ENCODE results near the gene PYHIN1. TPM values are rescaled to one million over a fixed set of nuclear protein-coding genes. Genes with fewer than 3 reads are reported as not detected.

PYHIN1 gene
- total RNA-seq, 3 donors from 2014 or later = 2.5 to 5.3 (median 5.2) TPM

DNA sequence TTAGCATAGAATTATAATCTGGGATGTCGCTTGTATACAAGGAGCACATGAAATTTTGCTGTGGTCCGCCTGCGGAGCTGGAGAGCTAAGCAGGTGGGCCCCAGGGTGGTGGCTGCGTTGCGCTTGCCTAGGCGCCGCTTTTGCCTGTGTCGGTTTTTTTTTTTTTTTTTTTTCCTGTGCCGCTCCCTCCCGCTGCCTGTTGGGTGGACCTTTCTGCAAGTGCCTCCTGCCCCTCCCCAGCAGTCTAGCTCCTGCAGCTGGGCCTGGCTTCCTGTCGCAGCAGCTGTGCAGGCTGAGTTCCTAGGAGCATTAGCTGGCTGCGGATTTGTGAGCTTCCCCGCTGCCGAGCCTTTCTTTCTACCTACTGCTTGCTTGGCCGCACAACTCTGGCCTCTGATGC is 20.6 kb downstream of the PYHIN1 start:
- peaks cover 7% of the 10 kb centered on the region for H3K4me1 Mint-ChIP-seq (ENCODE audit: low read depth)
- peaks cover 45% of the 10 kb centered on the region for H3K36me3 Mint-ChIP-seq (ENCODE audit: insufficient read depth)
- no peak for DNase-seq

GRCh38 chr1:158952416-158952815 is 21.1 kb downstream of the PYHIN1 start:
- ATAC-seq (no peak), DNase-seq (no peak)
- no peak overlapping the region for H3K4me3 Mint-ChIP-seq
- H3K27me3 Mint-ChIP-seq (ENCODE audit: low read depth) = no peaks in the 10 kb centered on the region
- H3K36me3 Mint-ChIP-seq (ENCODE audit: insufficient read depth) = peaks cover 41% of the 10 kb centered on the region
- H3K9me3 Mint-ChIP-seq = peaks cover 4% of the 10 kb centered on the region
- H3K4me1 Mint-ChIP-seq (ENCODE audit: low read depth) = peaks cover 7% of the 10 kb centered on the region

More for the DNA sequence above, 20.6 kb downstream of the PYHIN1 start:
- Mint-ChIP-seq H3K4me3 (no peak overlapping the region), H3K9me3 (peaks cover 4% of the 10 kb centered on the region), H3K27me3 (ENCODE audit: low read depth) (no peaks in the 10 kb centered on the region)
- ATAC-seq = no peak

- no peaks in the 10 kb centered on the region for H3K27me3 Mint-ChIP-seq (ENCODE audit: low read depth)
- H3K9me3 Mint-ChIP-seq = peaks cover 27% of the 10 kb centered on the region
- no peak overlapping the region for H3K4me3 Mint-ChIP-seq
- DNase-seq = no peak
- peaks cover 5% of the 10 kb centered on the region for H3K4me1 Mint-ChIP-seq (ENCODE audit: low read depth)
- ATAC-seq = peak; percentile 34 to 66
- peaks cover 53% of the 10 kb centered on the region for H3K36me3 Mint-ChIP-seq (ENCODE audit: insufficient read depth)
Observed at GRCh38 chr1:158961178-158961577, 29.8 kb downstream of the PYHIN1 start.

DNA sequence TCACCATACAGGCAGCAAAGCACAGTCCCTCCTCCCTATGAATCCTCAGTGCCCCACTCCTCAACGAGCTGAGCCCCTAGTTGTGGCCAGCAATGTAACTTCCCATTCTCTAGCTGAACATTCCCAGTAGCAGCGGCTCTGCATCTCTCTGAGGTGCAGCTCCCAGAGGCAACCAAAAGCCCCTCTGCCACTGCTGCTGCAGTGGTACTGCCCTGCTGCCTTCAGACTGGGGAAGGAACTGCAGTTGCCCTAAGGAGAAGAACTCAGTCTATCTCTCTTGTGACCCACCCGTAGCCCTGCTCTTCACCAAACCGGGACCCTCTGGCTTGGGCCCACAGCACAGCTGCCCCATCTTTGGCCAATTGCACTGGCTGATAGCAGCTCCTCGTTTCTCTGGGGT is 31.6 kb downstream of the PYHIN1 start:
- ATAC-seq = no peak
- Mint-ChIP-seq H3K4me1 (ENCODE audit: low read depth) (peaks cover 5% of the 10 kb centered on the region), H3K4me3 (no peak overlapping the region), H3K9me3 (peaks cover 37% of the 10 kb centered on the region), H3K27me3 (ENCODE audit: low read depth) (no peaks in the 10 kb centered on the region), H3K36me3 (ENCODE audit: insufficient read depth) (peaks cover 58% of the 10 kb centered on the region)
- DNase-seq = no peak

GRCh38 chr1:158969166-158969565 is 37.8 kb downstream of the PYHIN1 start:
- DNase-seq (no peak), ATAC-seq (peak; percentile 93 to 95)
- Mint-ChIP-seq H3K4me1 (ENCODE audit: low read depth) (peaks cover 25% of the 10 kb centered on the region), H3K4me3 (no peak overlapping the region), H3K9me3 (peaks cover 32% of the 10 kb centered on the region), H3K36me3 (ENCODE audit: insufficient read depth) (peaks cover 34% of the 10 kb centered on the region), H3K27me3 (ENCODE audit: low read depth) (no peaks in the 10 kb centered on the region)

- no peak for DNase-seq
- Mint-ChIP-seq H3K4me3 (no peak overlapping the region), H3K4me1 (ENCODE audit: low read depth) (peaks cover 25% of the 10 kb centered on the region), H3K9me3 (peaks cover 26% of the 10 kb centered on the region), H3K27me3 (ENCODE audit: low read depth) (no peaks in the 10 kb centered on the region), H3K36me3 (ENCODE audit: insufficient read depth) (peaks cover 34% of the 10 kb centered on the region)
- peak; percentile 62 to 72 for ATAC-seq
Observed at GRCh38 chr1:158969855-158970254, 38.5 kb downstream of the PYHIN1 start.

- Mint-ChIP-seq H3K4me3 (no peak overlapping the region), H3K9me3 (peaks cover 4% of the 10 kb centered on the region), H3K36me3 (ENCODE audit: insufficient read depth) (peaks cover 36% of the 10 kb centered on the region)
Observed at GRCh38 chr1:158972841-158973240, 41.5 kb downstream of the PYHIN1 start.

DNA sequence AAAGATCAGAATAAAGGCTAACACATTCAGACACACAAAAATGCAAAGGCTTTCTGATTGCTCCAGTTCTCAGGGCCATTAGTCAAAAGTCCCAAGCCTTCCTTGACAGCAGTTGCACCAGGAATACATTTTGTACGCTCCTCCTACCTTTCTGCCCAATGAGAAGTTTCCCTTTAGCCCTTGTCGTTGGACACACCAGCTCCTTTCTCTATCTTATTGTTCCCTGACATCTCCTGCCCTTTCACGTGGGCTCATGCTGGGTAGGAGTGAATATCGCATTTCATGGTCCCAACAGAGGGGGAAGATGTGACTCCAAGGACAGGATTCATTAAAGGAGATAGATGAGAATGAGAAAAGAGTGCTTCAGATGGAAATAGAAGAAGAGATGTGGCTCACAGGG is 44.9 kb downstream of the PYHIN1 start:
- Mint-ChIP-seq H3K9me3 (peaks cover 6% of the 10 kb centered on the region), H3K36me3 (ENCODE audit: insufficient read depth) (peaks cover 50% of the 10 kb centered on the region), H3K4me1 (ENCODE audit: low read depth) (peaks cover 24% of the 10 kb centered on the region), H3K27me3 (ENCODE audit: low read depth) (no peaks in the 10 kb centered on the region), H3K4me3 (no peak overlapping the region)
- DNase-seq (no peak), ATAC-seq (no peak)

More at GRCh38 chr1:158972841-158973240, 41.5 kb downstream of the PYHIN1 start:
- ATAC-seq = no peak
- Mint-ChIP-seq H3K27me3 (ENCODE audit: low read depth) (no peaks in the 10 kb centered on the region), H3K4me1 (ENCODE audit: low read depth) (peaks cover 34% of the 10 kb centered on the region)
- no peak for DNase-seq

DNA sequence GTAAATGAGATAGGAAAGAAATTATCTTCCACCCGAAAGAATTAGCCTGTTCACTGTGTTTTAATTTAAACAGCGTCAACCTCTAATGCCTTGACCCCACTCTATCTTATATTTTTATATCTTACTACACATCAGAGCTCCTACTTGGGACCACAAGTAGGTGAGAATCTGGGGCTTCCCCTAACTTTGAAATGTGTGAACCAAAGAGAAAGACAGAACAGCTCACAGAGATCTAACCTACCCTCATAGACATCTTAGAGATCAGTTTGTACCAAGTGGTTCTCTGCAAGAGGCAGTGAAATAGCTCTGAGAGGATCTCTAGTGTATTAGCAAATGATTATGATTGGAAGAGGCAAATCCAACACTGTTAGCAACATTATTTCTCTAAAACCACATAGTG is 47.4 kb downstream of the PYHIN1 start:
- Mint-ChIP-seq H3K4me3 (no peak overlapping the region), H3K27me3 (ENCODE audit: low read depth) (no peaks in the 10 kb centered on the region), H3K9me3 (peaks cover 25% of the 10 kb centered on the region), H3K36me3 (ENCODE audit: insufficient read depth) (peaks cover 57% of the 10 kb centered on the region), H3K4me1 (ENCODE audit: low read depth) (peaks cover 18% of the 10 kb centered on the region)
- DNase-seq (no peak), ATAC-seq (peak in 1 of 2 donors; percentile 58)

- Mint-ChIP-seq H3K4me3 (no peak overlapping the region), H3K36me3 (ENCODE audit: insufficient read depth) (peaks cover 59% of the 10 kb centered on the region)
- ATAC-seq = no peak
Observed at GRCh38 chr1:158979229-158979628, 47.9 kb downstream of the PYHIN1 start.

DNA sequence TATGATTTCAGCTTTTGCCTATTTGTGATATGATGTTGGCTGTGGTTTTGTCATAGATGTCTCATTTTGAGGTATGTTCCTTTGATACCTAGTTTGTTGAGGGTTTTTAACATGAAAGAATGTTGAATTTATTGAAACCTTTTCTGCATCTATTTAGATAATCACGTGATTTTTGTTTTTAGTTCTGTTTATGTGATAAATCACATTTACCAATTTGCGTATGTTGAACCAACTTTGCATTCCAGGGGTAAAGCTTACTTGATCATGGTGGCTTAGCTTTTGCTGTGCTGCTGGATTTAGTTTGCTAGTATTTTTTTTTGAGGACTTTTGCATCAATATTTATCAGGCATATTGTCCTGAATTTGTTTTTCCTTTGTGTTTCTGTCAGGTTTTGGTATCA is 51.9 kb downstream of the PYHIN1 start:
- H3K4me3 Mint-ChIP-seq = no peak overlapping the region
- peaks cover 61% of the 10 kb centered on the region for H3K36me3 Mint-ChIP-seq (ENCODE audit: insufficient read depth)
- H3K4me1 Mint-ChIP-seq (ENCODE audit: low read depth) = peaks cover 20% of the 10 kb centered on the region
- no peaks in the 10 kb centered on the region for H3K27me3 Mint-ChIP-seq (ENCODE audit: low read depth)
- no peak for ATAC-seq
- H3K9me3 Mint-ChIP-seq = peaks cover 43% of the 10 kb centered on the region
- no peak for DNase-seq

More at GRCh38 chr1:158979229-158979628, 47.9 kb downstream of the PYHIN1 start:
- Mint-ChIP-seq H3K4me1 (ENCODE audit: low read depth) (peaks cover 19% of the 10 kb centered on the region), H3K27me3 (ENCODE audit: low read depth) (no peaks in the 10 kb centered on the region), H3K9me3 (peaks cover 29% of the 10 kb centered on the region)
- DNase-seq = no peak

- H3K36me3 Mint-ChIP-seq (ENCODE audit: insufficient read depth) = peaks cover 64% of the 10 kb centered on the region
- DNase-seq = no peak
- peaks cover 21% of the 10 kb centered on the region for H3K4me1 Mint-ChIP-seq (ENCODE audit: low read depth)
- no peak overlapping the region for H3K4me3 Mint-ChIP-seq
- H3K27me3 Mint-ChIP-seq (ENCODE audit: low read depth) = no peaks in the 10 kb centered on the region
- no peak for ATAC-seq
- peaks cover 43% of the 10 kb centered on the region for H3K9me3 Mint-ChIP-seq
Observed at GRCh38 chr1:158984386-158984785, 53.0 kb downstream of the PYHIN1 start.

DNA sequence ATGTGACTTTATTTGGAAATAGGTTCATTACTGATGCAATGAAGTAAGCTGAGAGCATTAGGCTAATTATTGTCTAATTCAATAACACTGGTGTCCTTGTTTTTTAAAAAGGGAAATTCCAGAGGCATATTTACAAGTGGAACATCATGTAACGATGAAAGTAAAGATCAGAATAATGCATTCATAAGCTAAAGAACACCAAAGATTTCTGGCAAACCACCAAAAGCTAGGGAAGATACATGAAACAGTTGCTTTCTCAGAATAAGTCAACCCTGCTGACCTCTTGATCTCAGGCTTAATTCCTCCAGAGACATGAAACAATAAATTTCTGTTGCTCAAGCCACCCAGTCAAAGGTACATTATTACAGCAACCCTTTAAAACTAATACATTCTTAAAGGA is 58.1 kb downstream of the PYHIN1 start:
- H3K4me1 Mint-ChIP-seq (ENCODE audit: low read depth) = peaks cover 27% of the 10 kb centered on the region
- H3K27me3 Mint-ChIP-seq (ENCODE audit: low read depth) = no peaks in the 10 kb centered on the region
- H3K9me3 Mint-ChIP-seq = peaks cover 34% of the 10 kb centered on the region
- peaks cover 58% of the 10 kb centered on the region for H3K36me3 Mint-ChIP-seq (ENCODE audit: insufficient read depth)
- no peak for DNase-seq
- ATAC-seq = no peak
- no peak overlapping the region for H3K4me3 Mint-ChIP-seq

- Mint-ChIP-seq H3K4me3 (no peak overlapping the region), H3K27me3 (ENCODE audit: low read depth) (no peaks in the 10 kb centered on the region), H3K9me3 (peaks cover 22% of the 10 kb centered on the region), H3K36me3 (ENCODE audit: insufficient read depth) (peaks cover 43% of the 10 kb centered on the region), H3K4me1 (ENCODE audit: low read depth) (peaks cover 46% of the 10 kb centered on the region)
- DNase-seq (no peak), ATAC-seq (peak; percentile 62 to 73)
Observed at GRCh38 chr1:158992787-158993312, 61.5 kb downstream of the PYHIN1 start.

DNA sequence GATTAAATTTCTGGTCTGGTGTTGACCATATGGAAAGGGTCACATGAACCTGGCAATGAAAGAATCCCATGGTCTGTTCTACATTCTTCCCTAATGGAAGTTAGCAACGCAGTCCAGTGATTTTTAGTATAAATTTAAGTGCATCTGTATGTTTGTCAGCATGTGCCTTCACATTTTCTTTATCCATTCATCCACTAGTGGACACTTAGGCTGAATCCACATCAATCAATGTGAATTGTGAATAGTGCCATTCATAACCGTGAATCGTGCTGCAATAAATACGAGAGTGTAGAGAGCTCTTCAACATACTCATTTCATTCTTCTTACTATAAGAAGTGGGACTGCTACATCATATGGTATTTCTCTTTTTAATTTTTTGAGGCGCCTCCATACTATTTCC is 65.6 kb downstream of the PYHIN1 start:
- ATAC-seq = no peak
- Mint-ChIP-seq H3K4me1 (ENCODE audit: low read depth) (peaks cover 47% of the 10 kb centered on the region), H3K4me3 (no peak overlapping the region), H3K36me3 (ENCODE audit: insufficient read depth) (peaks cover 16% of the 10 kb centered on the region), H3K27me3 (ENCODE audit: low read depth) (no peaks in the 10 kb centered on the region), H3K9me3 (peaks cover 14% of the 10 kb centered on the region)
- DNase-seq = no peak
